GM08714 (cell line): ENCODE measurements around the gene GPS1.
A peak's percentile ranks its signal among the peaks of the same experiment; 100 is the strongest.

Experiments used
- H3K4me3 ChIP-seq: fragments of 200-500 bp; sonication (Bioruptor generic); 2 replicates; pipeline ENCODE4 v1.5.1; 2014; ENCODE audit warnings: mild to moderate bottlenecking, low read length, inconsistent platforms
- ZNF274 ChIP-seq: IDR thresholded peaks from 2 replicates; pipeline ENCODE4 v1.6.1; 2012; ENCODE audit warnings: mild to moderate bottlenecking, low read depth, low read length

The GPS1 gene

GRCh38 chr17:82052638-82053059 is 951 bp downstream of the GPS1 start:
- no peak for TF ChIP-seq ZNF274
- peak overlapping the region; percentile 86 for H3K4me3 ChIP-seq

GRCh38 chr17:82053130-82053529 is 1.4 kb downstream of the GPS1 start:
- no peak overlapping the region; the same call in 1 of the 2 replicates for H3K4me3 ChIP-seq
- no peak for TF ChIP-seq ZNF274

DNA sequence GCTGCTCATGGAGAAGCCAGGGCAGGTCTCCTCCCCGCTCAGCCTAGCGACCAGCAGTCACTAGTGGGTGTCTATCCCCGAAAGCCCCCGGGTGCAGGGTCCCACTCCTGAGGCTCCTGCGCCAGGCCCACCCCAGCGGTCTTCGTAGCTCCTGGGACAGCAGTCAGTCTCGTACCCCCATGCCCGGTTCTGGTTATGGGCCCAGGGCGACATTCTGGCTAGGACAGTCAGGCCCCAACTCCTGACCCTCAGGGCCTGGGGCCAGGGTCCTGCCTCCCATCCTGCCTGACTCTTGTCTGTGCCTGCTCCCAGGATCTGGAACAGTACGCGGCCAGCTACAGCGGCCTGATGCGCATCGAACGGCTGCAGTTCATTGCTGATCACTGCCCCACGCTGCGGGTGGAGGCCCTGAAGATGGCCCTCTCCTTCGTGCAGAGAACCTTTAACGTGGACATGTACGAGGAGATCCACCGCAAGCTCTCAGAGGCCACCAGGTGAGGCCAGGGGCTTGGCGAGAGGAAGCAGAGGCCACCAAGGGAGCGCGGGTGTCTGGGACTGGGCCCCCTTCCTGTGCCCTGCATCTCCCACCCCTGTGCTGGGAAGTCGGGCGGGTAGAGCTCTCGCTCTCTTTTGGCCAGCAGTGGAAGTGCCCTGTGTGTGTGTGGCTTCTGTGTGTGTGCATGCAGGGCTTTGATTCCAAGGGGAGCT is 2.0 kb downstream of the GPS1 start:
- no peak overlapping the region for H3K4me3 ChIP-seq
- TF ChIP-seq ZNF274 = no peak

DNA sequence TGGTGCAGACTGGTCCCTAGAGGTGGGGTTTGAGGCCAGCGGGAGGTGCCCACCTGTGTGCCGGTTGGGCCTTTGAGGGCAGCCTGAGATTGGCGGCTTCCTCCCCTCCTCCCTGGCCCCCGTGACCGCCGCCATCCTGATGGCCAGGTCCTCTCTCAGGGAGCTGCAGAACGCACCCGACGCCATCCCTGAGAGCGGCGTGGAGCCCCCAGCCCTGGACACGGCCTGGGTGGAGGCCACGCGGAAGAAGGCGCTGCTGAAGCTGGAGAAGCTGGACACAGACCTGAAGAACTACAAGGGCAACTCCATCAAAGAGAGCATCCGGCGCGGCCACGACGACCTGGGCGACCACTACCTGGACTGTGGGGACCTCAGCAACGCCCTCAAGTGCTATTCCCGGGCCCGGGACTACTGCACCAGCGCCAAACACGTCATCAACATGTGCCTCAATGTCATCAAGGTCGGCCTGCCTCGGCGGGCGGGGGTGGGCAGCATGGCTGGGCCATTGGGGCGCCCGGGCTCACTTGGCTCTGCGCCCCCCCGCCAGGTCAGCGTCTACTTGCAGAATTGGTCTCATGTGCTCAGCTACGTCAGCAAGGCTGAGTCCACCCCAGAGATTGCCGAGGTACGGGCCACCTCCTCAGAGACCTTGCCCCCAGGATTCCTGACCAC is 2.8 kb downstream of the GPS1 start:
- no peak overlapping the region for H3K4me3 ChIP-seq
- no peak for TF ChIP-seq ZNF274

DNA sequence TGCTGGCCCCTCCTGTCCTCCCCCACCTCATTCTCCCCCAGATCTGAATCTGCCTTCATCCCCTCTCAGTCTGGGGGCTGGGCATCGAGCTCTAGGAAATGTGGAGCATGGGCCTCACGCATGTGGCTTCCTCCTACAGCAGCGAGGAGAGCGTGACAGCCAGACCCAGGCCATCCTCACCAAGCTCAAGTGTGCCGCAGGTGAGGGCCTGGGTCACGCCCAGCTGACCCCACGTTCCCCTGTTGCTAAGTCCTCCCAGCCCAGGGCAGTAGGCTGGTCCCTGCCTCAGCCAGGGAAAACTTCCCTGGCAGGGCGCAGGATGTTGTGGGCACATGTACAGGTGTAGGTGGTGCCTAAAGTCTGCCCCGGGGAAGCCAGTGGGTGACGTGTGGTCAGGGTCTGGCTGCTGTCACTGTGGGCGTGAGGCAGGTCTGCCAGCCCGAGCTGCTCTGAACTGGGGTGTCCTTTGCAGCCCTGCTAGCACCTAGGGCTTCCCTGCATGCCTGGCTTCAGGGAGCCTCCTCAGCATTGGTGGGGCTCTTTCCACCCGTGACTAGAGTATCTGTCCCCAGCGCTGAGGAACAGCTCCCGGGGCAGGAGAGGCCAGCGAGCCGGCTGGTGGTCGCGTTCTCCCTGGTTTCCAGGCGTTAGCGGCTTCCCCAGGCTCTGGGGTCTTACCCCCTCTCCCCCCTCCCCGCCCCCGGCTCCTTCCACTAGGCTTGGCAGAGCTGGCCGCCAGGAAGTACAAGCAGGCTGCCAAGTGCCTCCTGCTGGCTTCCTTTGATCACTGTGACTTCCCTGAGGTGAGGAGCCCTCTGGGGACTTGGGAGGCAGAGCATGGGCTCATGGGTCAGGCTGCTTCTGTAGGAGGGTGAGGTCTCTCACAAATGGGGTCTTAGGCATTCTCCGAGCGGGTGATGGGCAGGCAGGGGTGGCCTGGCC is 3.6 kb downstream of the GPS1 start:
- no peak overlapping the region for H3K4me3 ChIP-seq
- no peak for TF ChIP-seq ZNF274

DNA sequence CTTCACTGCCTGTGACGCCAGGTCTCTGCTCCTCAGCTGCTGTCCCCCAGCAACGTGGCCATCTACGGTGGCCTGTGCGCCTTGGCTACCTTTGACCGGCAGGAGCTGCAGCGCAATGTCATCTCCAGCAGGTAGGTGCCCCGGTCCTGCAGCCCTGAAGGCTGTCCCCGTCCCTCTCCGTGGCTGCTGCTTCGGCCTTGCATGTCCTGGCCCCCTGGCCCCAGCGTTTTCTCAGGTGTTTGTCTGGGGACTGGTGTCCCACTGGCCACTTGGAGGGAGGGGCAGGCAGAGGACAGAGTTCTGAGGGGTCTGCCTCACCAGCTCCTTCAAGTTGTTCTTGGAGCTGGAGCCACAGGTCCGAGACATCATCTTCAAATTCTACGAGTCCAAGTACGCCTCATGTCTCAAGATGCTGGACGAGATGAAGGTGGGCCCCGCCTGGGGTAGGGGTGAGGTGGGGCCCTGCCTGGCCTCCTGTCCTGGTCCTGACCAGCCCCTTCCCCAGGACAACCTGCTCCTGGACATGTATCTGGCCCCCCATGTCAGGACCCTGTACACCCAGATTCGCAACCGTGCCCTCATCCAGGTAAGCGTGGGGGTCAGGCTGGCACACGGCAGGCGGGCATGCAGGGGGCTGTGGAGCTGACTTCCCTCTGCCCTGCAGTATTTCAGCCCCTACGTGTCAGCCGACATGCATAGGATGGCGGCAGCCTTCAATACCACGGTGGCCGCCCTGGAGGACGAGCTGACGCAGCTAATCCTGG is 4.4 kb downstream of the GPS1 start:
- H3K4me3 ChIP-seq = no peak overlapping the region
- no peak for TF ChIP-seq ZNF274

- no peak overlapping the region for H3K4me3 ChIP-seq
- TF ChIP-seq ZNF274 = no peak
Observed at GRCh38 chr17:82056729-82057621, 5.3 kb downstream of the GPS1 start.

DNA sequence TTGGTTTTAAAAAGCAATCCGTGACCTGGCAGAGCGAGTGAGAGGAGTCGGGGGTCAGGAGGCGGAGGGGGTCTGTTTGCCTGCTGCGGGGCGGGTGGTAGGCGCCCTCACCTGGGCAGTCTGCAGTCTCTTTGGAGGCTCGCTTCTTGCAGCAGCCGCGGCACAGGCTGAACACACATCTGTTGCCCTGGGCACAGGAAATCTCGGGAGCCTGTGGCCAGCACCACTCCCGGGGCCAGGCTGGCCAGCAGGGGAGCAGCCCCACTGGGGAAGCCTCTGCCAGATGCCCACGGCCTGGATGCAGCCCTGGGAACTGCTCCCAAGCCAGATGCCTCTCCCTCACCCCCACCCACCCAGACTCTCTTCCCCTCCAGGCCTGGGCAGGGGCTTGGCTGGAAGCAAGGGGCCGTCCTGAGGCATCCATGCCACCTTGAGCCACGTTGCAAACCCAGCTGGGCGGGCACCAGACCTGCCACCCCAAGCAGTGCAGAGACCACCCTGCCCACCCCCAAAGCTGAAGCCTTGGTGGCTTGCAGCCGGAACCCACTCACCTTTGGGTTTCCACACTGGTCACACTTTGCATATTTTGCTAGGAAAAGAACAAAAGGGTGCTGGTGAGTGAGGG is 6.6 kb downstream of the GPS1 start:
- no peak for TF ChIP-seq ZNF274

DNA sequence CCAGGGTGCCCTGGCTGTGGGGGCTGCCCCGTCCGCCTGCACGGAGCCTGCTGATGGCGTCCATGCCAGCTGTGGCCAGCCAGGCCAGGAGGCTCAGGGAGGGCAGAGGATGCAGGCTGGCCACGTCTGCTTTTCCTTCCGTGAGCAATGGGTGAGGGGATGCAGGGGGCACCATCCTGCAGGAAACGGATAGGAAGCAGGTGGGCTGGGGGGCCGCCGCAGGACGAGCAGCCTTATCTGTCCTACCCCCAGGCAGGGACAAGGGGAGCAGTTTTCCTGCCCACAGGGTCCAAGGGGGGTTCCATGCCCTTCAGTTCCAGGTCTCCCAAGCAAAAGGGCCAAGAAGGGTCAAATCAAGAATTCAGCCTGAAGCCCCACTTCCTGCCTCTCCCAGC is 7.2 kb downstream of the GPS1 start:
- no peak overlapping the region for H3K4me3 ChIP-seq
- TF ChIP-seq ZNF274 = no peak

More for the DNA sequence above, 6.6 kb downstream of the GPS1 start:
- no peak overlapping the region for H3K4me3 ChIP-seq

DNA sequence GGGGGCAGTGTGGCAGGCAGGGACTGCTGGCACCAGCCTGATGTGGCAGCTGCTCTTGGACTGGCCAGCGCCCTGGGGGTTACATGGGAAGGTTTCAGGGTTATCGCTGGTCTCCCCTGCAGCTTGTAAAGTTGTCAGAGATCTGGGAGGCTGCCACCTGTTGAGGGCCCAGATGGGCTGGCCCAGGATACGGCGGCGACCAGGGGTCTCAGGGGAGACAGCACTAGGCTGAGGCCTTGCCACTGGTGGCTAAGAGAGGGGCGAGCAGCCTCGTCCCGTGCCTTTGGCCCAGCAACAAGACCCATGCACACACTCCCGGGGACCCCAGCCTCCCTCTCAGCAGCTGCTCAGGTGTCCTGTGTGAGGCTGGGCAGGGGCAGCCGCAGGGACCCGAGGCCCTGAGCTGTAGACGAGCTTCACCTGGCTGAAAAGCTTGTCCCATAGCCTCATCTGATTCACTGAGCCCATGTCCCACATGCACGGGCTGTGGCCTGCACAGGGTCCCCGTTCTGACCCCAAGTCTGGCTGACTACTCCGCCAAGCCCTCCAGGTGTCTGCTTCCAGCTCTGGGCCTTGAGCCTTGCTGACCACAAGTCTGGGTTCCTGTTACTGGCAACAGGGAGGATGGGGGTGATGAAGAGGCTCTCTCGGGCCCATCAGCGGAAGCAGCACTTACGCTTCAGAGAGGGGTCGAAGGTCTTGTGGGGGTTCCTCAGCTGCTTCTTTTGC is 7.7 kb downstream of the GPS1 start:
- H3K4me3 ChIP-seq = no peak overlapping the region
- TF ChIP-seq ZNF274 = no peak

DNA sequence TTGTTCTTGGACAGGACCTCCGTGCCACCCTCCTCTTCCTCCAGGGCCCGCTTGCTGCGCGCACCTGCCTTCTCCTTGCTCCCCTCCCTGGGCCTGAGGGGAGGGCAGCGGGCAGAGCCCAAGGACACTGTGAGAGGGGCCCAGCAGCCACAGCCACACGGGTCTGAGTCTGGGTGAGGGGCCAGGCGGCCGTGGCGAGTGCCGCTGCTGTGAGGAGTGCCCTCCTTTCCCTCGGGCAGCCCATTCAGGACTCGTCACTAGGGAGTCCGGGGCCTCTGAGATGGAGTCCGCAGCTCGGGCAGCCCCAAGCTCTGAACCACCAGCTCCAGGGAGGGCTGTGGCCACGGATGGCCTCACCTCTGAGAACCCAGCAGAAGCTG is 8.3 kb downstream of the GPS1 start:
- TF ChIP-seq ZNF274 = no peak
- H3K4me3 ChIP-seq = no peak overlapping the region

- no peak for TF ChIP-seq ZNF274
- no peak overlapping the region for H3K4me3 ChIP-seq
Observed at GRCh38 chr17:82060614-82061013, 8.9 kb downstream of the GPS1 start.
